SK-N-SH (cell line): Measurements from ENCODE around the gene NKD1. TPM values are rescaled to one million over a fixed set of nuclear protein-coding genes. Genes with fewer than 3 reads are reported as not detected.

Experiments used
- CTCF ChIA-PET: fragments of 300-600, 350-600 bp; formaldehyde crosslinking; extraction: SDS; loops from one replicate; lab custom pipeline; 2021; lab: Yijun Ruan, JAX
- POLR2A ChIA-PET: fragments of 350-600 bp; sonication (Branson Sonifier 250); formaldehyde crosslinking; extraction: SDS; loops from one replicate; lab custom pipeline; 2020; ENCODE audit warnings: antibody characterized with exemption, inconsistent platforms; lab: Yijun Ruan, JAX
- DNase-seq: peaks from one replicate; pipeline ENCODE4 v3.0.0; 2012
- H2AFZ ChIP-seq: fragments of 200-600 bp; sonication (generic); 2 replicates; pipeline ENCODE4 v1.8.1; 2016; ENCODE audit warnings: antibody characterized with exemption, mild to moderate bottlenecking, low read depth
- H3F3A ChIP-seq: fragments of 200-600 bp; sonication (generic); replicated peaks from 2 replicates; pipeline ENCODE3; 2016; ENCODE audit warnings: antibody characterized with exemption, mild to moderate bottlenecking; ENCODE audit not compliant: insufficient read depth
- H3K27ac ChIP-seq, 2 experiments: fragments of 200-500 bp in 1 of 2; fragments of 200-600 bp in 1 of 2; sonication (Bioruptor generic) in 1 of 2; sonication (generic), shearing (Covaris generic) in 1 of 2; 2 replicates each; pipeline versions ENCODE4 v1.5.1 to v1.6.1; 2014 to 2016; ENCODE audit warnings: low read depth in 2 of 2, inconsistent platforms in 1 of 2, low read length in 1 of 2, mild to moderate bottlenecking in 1 of 2, mixed read lengths in 1 of 2
- H3K27me3 ChIP-seq: fragments of 200-600 bp; sonication (generic), shearing (Covaris generic); 2 replicates; pipeline ENCODE4 v1.6.1; 2016; ENCODE audit warnings: mixed run types; ENCODE audit not compliant: insufficient read depth
- H3K36me3 ChIP-seq, 2 experiments: fragments of 200-500 bp in 1 of 2; fragments of 200-600 bp in 1 of 2; sonication (Bioruptor generic) in 1 of 2; sonication (generic) in 1 of 2; replicated peaks in 1 of 2; 2 replicates each; pipeline versions ENCODE3 to v1.5.1; 2014 to 2016; ENCODE audit warnings: low read length in 1 of 2, mild to moderate bottlenecking in 1 of 2; ENCODE audit not compliant: insufficient read depth in 2 of 2, control insufficient read depth in 1 of 2
- H3K4me1 ChIP-seq, 2 experiments: fragments of 200-500 bp in 1 of 2; fragments of 200-600 bp in 1 of 2; sonication (Bioruptor generic) in 1 of 2; sonication (generic), shearing (Covaris generic) in 1 of 2; 2 replicates each; pipeline versions ENCODE4 v1.5.1 to v1.6.1; 2014 to 2016; ENCODE audit warnings: low read depth in 1 of 2, low read length in 1 of 2, mixed run types in 1 of 2; ENCODE audit not compliant: insufficient read depth in 2 of 2, control insufficient read depth in 1 of 2
- H3K4me2 ChIP-seq: fragments of 200-600 bp; sonication (generic), shearing (Covaris generic); 2 replicates; pipeline ENCODE4 v1.6.1; 2017; ENCODE audit warnings: mixed run types
- H3K4me3 ChIP-seq, 2 experiments: fragments of 200-500 bp in 1 of 2; fragments of 200-600 bp in 1 of 2; sonication (Bioruptor generic) in 1 of 2; sonication (generic), shearing (Covaris generic) in 1 of 2; 2 replicates each; pipeline versions ENCODE4 v1.5.1 to v1.8.1; 2014 to 2016; ENCODE audit warnings: low read depth in 2 of 2, inconsistent platforms in 1 of 2, low read length in 1 of 2, mild to moderate bottlenecking in 1 of 2, mixed read lengths in 1 of 2, moderate library complexity in 1 of 2
- H3K79me2 ChIP-seq: fragments of 200-600 bp; sonication (generic); 2 replicates; pipeline ENCODE4 v1.8.1; 2017; ENCODE audit warnings: mild to moderate bottlenecking; ENCODE audit not compliant: insufficient read depth
- H3K9ac ChIP-seq: fragments of 200-600 bp; sonication (generic); 2 replicates; pipeline ENCODE4 v1.6.1; 2017; ENCODE audit warnings: mixed run types
- H3K9me2 ChIP-seq: fragments of 200-600 bp; sonication (generic); 2 replicates; pipeline ENCODE4 v1.6.1; 2017; ENCODE audit warnings: mixed run types
- H3K9me3 ChIP-seq: fragments of 200-600 bp; sonication (generic); 2 replicates; pipeline ENCODE4 v1.6.1; 2017; ENCODE audit warnings: mixed run types, mild to moderate bottlenecking, moderate library complexity
- H4K20me1 ChIP-seq: fragments of 200-600 bp; sonication (generic); 2 replicates; pipeline ENCODE4 v1.6.1; 2017; ENCODE audit warnings: mild to moderate bottlenecking, mixed run types; ENCODE audit not compliant: insufficient read depth
- FOXJ3 ChIP-seq: sonication (generic); formaldehyde crosslinking; IDR thresholded peaks from 2 replicates; pipeline ENCODE4 v1.5.1; 2020; ENCODE audit warnings: mild to moderate bottlenecking, missing genetic modification reagents
- GABPA ChIP-seq: IDR thresholded peaks from 2 replicates; pipeline ENCODE4 v1.4.0; 2012; ENCODE audit warnings: low read depth, mild to moderate bottlenecking
- MXI1 ChIP-seq: IDR thresholded peaks from 2 replicates; pipeline ENCODE4 v1.6.1; 2012; ENCODE audit warnings: mild to moderate bottlenecking, low read depth, low read length, improper control_type of control experiment
- RAD21 ChIP-seq: IDR thresholded peaks from 2 replicates; pipeline ENCODE4 v1.6.1; 2012; ENCODE audit warnings: mild to moderate bottlenecking, low read length
- RCOR1 ChIP-seq: fragments of 150-350 bp; IDR thresholded peaks from 2 replicates; pipeline ENCODE4 v1.6.1; 2017; ENCODE audit warnings: antibody characterized with exemption, low read length
- RFX5 ChIP-seq: IDR thresholded peaks from 2 replicates; pipeline ENCODE4 v1.6.1; 2012; ENCODE audit warnings: mild to moderate bottlenecking, improper control_type of control experiment, low read length
- SMC3 ChIP-seq: IDR thresholded peaks from 2 replicates; pipeline ENCODE4 v1.6.1; 2012; ENCODE audit warnings: low read depth, low read length, improper control_type of control experiment
- TAF1 ChIP-seq: IDR thresholded peaks from 2 replicates; pipeline ENCODE4 v1.6.1; 2012; ENCODE audit warnings: low read depth, mild to moderate bottlenecking, low read length, moderate library complexity, borderline replicate concordance
- TCF12 ChIP-seq: IDR thresholded peaks from 2 replicates; pipeline ENCODE4 v1.4.0; 2012
- USF2 ChIP-seq: fragments of 150-350 bp; IDR thresholded peaks from 2 replicates; pipeline ENCODE4 v1.6.1; 2017; ENCODE audit warnings: antibody characterized with exemption, low read length, low read depth, borderline replicate concordance
- WGBS: methylation state at CpG from one replicate; pipeline ENCODE4 v1.1.6; 2017; ENCODE audit warnings: low lambda C conversion rate; 5-methylcytosine and 5-hydroxymethylcytosine counted together
- polyA plus RNA-seq, 3 experiments: library from polyadenylated mRNA; depleted of rRNA; stranded (reverse); fragments of >200 nt; gene quantifications; 2 replicates each; pipeline ENCODE4 v1.2.3, GENCODE V29; 2012
- TF ChIP-seq, protein P1 (sequence below): fragments of 150-350 bp; IDR thresholded peaks from 2 replicates; pipeline ENCODE4 v1.6.1; 2016; ENCODE audit warnings: mild to moderate bottlenecking, low read depth, low read length
- TF ChIP-seq, protein P2 (sequence below): IDR thresholded peaks from 2 replicates; pipeline ENCODE4 v1.4.0; 2012; ENCODE audit warnings: low read depth

The NKD1 gene
- polyA plus RNA-seq, 1 of the 3 experiments (the other 2 are of a cell fraction): 0.02 TPM

DNA sequence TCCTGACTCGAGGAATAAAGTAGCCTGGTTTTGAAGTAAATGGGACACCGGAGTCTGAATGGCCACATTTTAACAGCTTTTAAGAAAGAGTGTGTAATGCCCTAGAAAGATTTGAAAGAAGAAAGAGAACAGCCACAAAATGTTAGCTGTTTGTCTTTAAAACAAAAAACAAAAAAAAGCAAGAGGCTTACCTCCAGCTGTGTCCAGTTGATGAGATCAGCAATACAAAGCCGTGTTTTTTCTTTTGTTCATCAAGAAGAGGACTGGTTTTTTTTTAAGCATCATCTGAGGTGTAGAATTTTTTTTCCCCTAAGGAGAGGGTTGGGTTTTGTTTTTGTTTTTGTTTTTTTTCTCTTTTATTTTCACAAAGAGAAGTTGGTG, 58.8 kb downstream of the NKD1 start:
- TF ChIP-seq MXI1 (no peak), TCF12 (no peak), USF2 (no peak)
- TF ChIP-seq, protein P1, sequence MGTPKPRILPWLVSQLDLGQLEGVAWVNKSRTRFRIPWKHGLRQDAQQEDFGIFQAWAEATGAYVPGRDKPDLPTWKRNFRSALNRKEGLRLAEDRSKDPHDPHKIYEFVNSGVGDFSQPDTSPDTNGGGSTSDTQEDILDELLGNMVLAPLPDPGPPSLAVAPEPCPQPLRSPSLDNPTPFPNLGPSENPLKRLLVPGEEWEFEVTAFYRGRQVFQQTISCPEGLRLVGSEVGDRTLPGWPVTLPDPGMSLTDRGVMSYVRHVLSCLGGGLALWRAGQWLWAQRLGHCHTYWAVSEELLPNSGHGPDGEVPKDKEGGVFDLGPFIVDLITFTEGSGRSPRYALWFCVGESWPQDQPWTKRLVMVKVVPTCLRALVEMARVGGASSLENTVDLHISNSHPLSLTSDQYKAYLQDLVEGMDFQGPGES: no peak
- H3K4me3 ChIP-seq: no peak overlapping the region
- no peaks in the 10 kb centered on the region for H3K36me3 ChIP-seq
- no peak overlapping the region for H3K27ac ChIP-seq
- H3K9ac ChIP-seq: no peak overlapping the region
- H3K27me3 ChIP-seq: no peaks in the 10 kb centered on the region
- peaks cover 0 to 17% of the 10 kb centered on the region in 2 experiments; a peak in 1 of 4 replicates for H3K4me1 ChIP-seq
- POLR2A ChIA-PET: no interaction called here
- 50% methylated on average over 3 of the region's 3 CpGs for WGBS
- no peaks in the 10 kb centered on the region for H3K9me2 ChIP-seq
- no peaks in the 10 kb centered on the region for H3F3A ChIP-seq
- H2AFZ ChIP-seq: no peak overlapping the region
- H3K9me3 ChIP-seq: no peaks in the 10 kb centered on the region
- no peak overlapping the region for H3K4me2 ChIP-seq
- no peaks in the 10 kb centered on the region for H3K79me2 ChIP-seq
- H4K20me1 ChIP-seq: no peaks in the 10 kb centered on the region
- no peak for DNase-seq
- CTCF ChIA-PET: interaction anchor here (1.1 kb wide), 1 partner anchor 16 kb away, joined by 3 read pairs; no protein-coding TSS in a partner anchor

DNA sequence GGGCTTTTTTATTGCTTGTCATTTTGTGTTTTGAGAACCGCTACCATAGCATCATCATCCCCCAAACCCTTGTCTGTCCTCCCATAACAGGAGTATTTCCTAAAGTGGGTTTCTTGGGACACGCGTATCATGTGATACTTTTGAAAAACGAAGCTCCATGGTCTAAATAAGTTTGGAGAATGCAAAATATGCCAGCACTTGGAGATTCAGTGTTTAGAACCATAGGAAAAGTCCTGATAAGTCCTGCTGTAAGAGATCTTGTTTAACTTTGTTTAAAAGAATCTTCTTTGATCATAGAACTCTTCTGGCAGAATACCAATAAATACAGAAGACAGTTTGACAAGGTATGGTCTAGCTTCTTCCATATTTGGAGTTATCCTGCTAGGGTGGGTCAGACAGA, 59.3 kb downstream of the NKD1 start:
- Histone ChIP-seq H3K9me2 (no peaks in the 10 kb centered on the region), H3K9ac (no peak overlapping the region), H3K4me3 (no peak overlapping the region), H3F3A (no peaks in the 10 kb centered on the region), H2AFZ (no peak overlapping the region), H3K4me1 (peaks cover 0 to 13% of the 10 kb centered on the region in 2 experiments; a peak in 1 of 4 replicates), H3K79me2 (no peaks in the 10 kb centered on the region), H3K27ac (no peak overlapping the region), H4K20me1 (no peaks in the 10 kb centered on the region), H3K9me3 (no peaks in the 10 kb centered on the region), H3K36me3 (no peaks in the 10 kb centered on the region), H3K27me3 (no peaks in the 10 kb centered on the region), H3K4me2 (no peak overlapping the region)
- DNase-seq: no peak
- TF ChIP-seq RCOR1 (no peak), MXI1 (no peak)
- WGBS: 61% methylated on average over 4 of the region's 4 CpGs
- POLR2A ChIA-PET: no interaction called here
- CTCF ChIA-PET: interaction anchor here (1.1 kb wide), 1 partner anchor 16 kb away, joined by 3 read pairs; no protein-coding TSS in a partner anchor

DNA sequence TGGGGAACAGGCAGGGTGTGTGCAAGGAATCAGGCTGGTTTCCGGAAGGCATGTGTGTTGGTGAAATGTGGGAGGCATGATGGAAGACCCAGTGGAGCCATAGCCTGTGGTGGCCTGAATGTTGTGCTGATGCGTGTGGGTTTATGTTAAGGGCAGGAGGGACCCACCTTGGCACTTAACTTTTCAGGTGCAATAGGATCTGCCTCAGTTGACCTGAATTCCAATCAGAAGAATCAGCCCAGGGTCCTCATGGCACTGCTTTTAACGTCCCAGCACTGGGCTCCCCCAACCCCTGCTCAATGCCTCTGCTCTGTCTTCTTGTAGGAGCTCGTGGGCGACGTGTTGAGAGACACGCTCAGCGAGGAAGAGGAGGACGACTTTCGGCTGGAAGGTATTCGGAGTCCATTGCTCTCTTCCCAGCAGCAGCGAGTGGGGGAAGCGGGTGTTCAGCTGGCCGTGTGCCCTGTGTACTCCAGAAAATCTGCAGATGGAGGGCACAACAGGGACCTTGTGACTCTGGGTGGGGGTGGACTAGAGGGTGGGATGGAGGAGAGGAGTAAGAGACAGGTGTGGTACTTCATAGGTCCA, 59.9 kb downstream of the NKD1 start:
- H3K4me2 ChIP-seq: no peak overlapping the region
- no peaks in the 10 kb centered on the region for H3F3A ChIP-seq
- ChIA-PET POLR2A (interaction anchor here (0.6 kb wide), 1 partner anchor 49 kb away, joined by 4 read pairs; no protein-coding TSS in a partner anchor), CTCF (no interaction called here)
- no peaks in the 10 kb centered on the region for H3K27me3 ChIP-seq
- H3K9me3 ChIP-seq: no peaks in the 10 kb centered on the region
- TF ChIP-seq USF2 (no peak), RAD21 (no peak), SMC3 (no peak), TAF1 (no peak), RFX5 (no peak), GABPA (no peak), FOXJ3 (CRISPR knock-in tag) (no peak)
- TF ChIP-seq, protein P2, sequence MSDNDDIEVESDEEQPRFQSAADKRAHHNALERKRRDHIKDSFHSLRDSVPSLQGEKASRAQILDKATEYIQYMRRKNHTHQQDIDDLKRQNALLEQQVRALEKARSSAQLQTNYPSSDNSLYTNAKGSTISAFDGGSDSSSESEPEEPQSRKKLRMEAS: no peak
- peaks cover 0 to 7% of the 10 kb centered on the region in 2 experiments; a peak in 1 of 4 replicates for H3K4me1 ChIP-seq
- no peak for DNase-seq
- WGBS: 66% methylated on average over 14 of the region's 14 CpGs
- H3K79me2 ChIP-seq: no peaks in the 10 kb centered on the region
- H3K4me3 ChIP-seq: no peak overlapping the region
- H3K9me2 ChIP-seq: no peaks in the 10 kb centered on the region
- H2AFZ ChIP-seq: no peak overlapping the region
- H3K36me3 ChIP-seq: no peaks in the 10 kb centered on the region
- H3K9ac ChIP-seq: no peak overlapping the region
- no peak overlapping the region for H3K27ac ChIP-seq
- H4K20me1 ChIP-seq: no peaks in the 10 kb centered on the region
